Left lung (tissue), 10 donors: ENCODE data around the gene GRIK3. TPM values are rescaled to one million over a fixed set of nuclear protein-coding genes. Genes with fewer than 3 reads are reported as not detected.

Experiments
- ATAC-seq: fragments of 200-7000 bp; cut with Tn5 transposase; one replicate; pipeline ENCODE4 v1.9.1; 2020; ENCODE audit warnings: moderate library complexity
- DNase-seq, 4 donors: peaks; one replicate each; pipeline ENCODE4 v3.0.0-alpha.2; 2013 to 2020
- H3K27ac ChIP-seq, 2 donors: fragments of 200-600 bp; sonication (generic) in 1 of 2; one replicate each; pipeline versions ENCODE4 v1.5.0 to v1.8.0; 2020 to 2021
- H3K27me3 ChIP-seq, 2 donors: fragments of 200-600 bp; sonication (generic) in 1 of 2; one replicate each; pipeline versions ENCODE4 v1.5.0 to v1.8.0; 2020 to 2021
- H3K36me3 ChIP-seq, 2 donors: fragments of 200-600 bp; sonication (generic) in 1 of 2; one replicate each; pipeline versions ENCODE4 v1.5.0 to v1.8.0; 2020 to 2021
- H3K4me1 ChIP-seq, 2 donors: fragments of 200-600 bp; one replicate each; pipeline ENCODE4 v1.8.0; 2021
- H3K4me3 ChIP-seq, 2 donors: fragments of 200-600 bp; sonication (generic) in 1 of 2; one replicate each; pipeline versions ENCODE4 v1.5.0 to v1.8.0; 2020 to 2021; ENCODE audit warnings: mild to moderate bottlenecking in 1 of 2
- H3K9me3 ChIP-seq, 2 donors: fragments of 200-600 bp; sonication (generic) in 1 of 2; one replicate each; pipeline versions ENCODE4 v1.5.0 to v1.8.0; 2020 to 2021
- CTCF ChIP-seq, 2 donors: fragments of 200-600 bp; sonication (generic) in 1 of 2; IDR thresholded peaks; one replicate each; pipeline versions ENCODE4 v1.5.0 to v1.8.0; 2021; ENCODE audit warnings: antibody characterized with exemption in 2 of 2
- intact Hi-C, 2 donors: fragments of 100-400 bp; cut with DNase I; formaldehyde crosslinking; loops; one replicate each; pipeline versions ENCODE4 v1.11.2 to v1.14.2; 2022
- polyA plus RNA-seq, 6 donors: library from polyadenylated mRNA; unstranded; fragments of 120-200 nt; gene quantifications; one replicate each; pipeline ENCODE4 v1.2.1, GENCODE V29; 2013; ENCODE audit not compliant: insufficient read length in 6 of 6
- total RNA-seq, 2 donors: library from RNA; stranded (reverse); fragmentation: NEBNext Ultra II Directional; extraction: Animal tissue kit (Norgen Biotek cat#: 25700); gene quantifications; one replicate each; pipeline ENCODE4 v1.2.1, GENCODE V29; 2021
- donor health status: DM: no; HTN: yes; CAD: no.
- donor health status: DM: no; HTN: no; CAD: no.

The GRIK3 gene
- total and polyA plus RNA-seq, 8 donors = 0.18 to 1.2 (median 0.48) TPM; not detected in 1

- H3K9me3 ChIP-seq = no peaks in the 10 kb centered on the region
- H3K36me3 ChIP-seq = no peaks in the 10 kb centered on the region
- no peak for DNase-seq
- H3K4me1 ChIP-seq = no peaks in the 10 kb centered on the region
- intact Hi-C loops = no loop called here
- H3K27ac ChIP-seq = no peak overlapping the region
- no peak for TF ChIP-seq CTCF (IDR thresholded peaks at IDR 0.05)
- H3K4me3 ChIP-seq = no peak overlapping the region
- peaks cover 32 to 98% of the 10 kb centered on the region in 2 donors for H3K27me3 ChIP-seq
- ATAC-seq = no peak
Measured at GRCh38 chr1:37040773-37041172, 6.5 kb upstream of the GRIK3 start.

- Histone ChIP-seq H3K4me3 (no peak overlapping the region), H3K4me1 (no peaks in the 10 kb centered on the region), H3K9me3 (no peaks in the 10 kb centered on the region), H3K27ac (no peak overlapping the region), H3K27me3 (peaks cover 37 to 98% of the 10 kb centered on the region in 2 donors), H3K36me3 (no peaks in the 10 kb centered on the region)
- TF ChIP-seq CTCF (IDR thresholded peaks at IDR 0.05) = no peak
- DNase-seq = no peak
- no peak for ATAC-seq
- intact Hi-C loops = no loop called here
Measured at GRCh38 chr1:37040261-37040660, 5.9 kb upstream of the GRIK3 start.

GRCh38 chr1:37038227-37039093, 4.1 kb upstream of the GRIK3 start:
- ATAC-seq (peak; percentile 64), DNase-seq (peak in 1 of 4 donors; percentile 54)
- Histone ChIP-seq H3K27ac (no peak overlapping the region), H3K4me3 (no peak overlapping the region), H3K36me3 (no peaks in the 10 kb centered on the region), H3K27me3 (peaks cover 51 to 100% of the 10 kb centered on the region in 2 donors), H3K9me3 (no peaks in the 10 kb centered on the region), H3K4me1 (no peaks in the 10 kb centered on the region)
- intact Hi-C loops = no loop called here
- TF ChIP-seq CTCF (IDR thresholded peaks at IDR 0.05) = no peak

GRCh38 chr1:37037690-37038089, 3.4 kb upstream of the GRIK3 start:
- TF ChIP-seq CTCF (IDR thresholded peaks at IDR 0.05) = no peak
- Histone ChIP-seq H3K27ac (no peak overlapping the region), H3K36me3 (no peaks in the 10 kb centered on the region), H3K4me3 (no peak overlapping the region), H3K9me3 (no peaks in the 10 kb centered on the region), H3K27me3 (peaks cover 56 to 100% of the 10 kb centered on the region in 2 donors), H3K4me1 (peaks cover 0 to 7% of the 10 kb centered on the region in 2 donors)
- DNase-seq (no peak), ATAC-seq (no peak)
- intact Hi-C loops = no loop called here

- no peak for TF ChIP-seq CTCF (IDR thresholded peaks at IDR 0.05)
- no peak for DNase-seq
- intact Hi-C loops = no loop called here
Measured at GRCh38 chr1:37036667-37037053, 2.3 kb upstream of the GRIK3 start.

More at GRCh38 chr1:37036667-37037053, 2.3 kb upstream of the GRIK3 start:
- Histone ChIP-seq H3K27ac (no peak overlapping the region), H3K4me1 (peaks cover 0 to 8% of the 10 kb centered on the region in 2 donors), H3K36me3 (no peaks in the 10 kb centered on the region), H3K27me3 (peaks cover 66 to 100% of the 10 kb centered on the region in 2 donors), H3K9me3 (no peaks in the 10 kb centered on the region), H3K4me3 (no peak overlapping the region)
- ATAC-seq = no peak
